ENCODE data around the gene TMIGD1. TPM values are rescaled to one million over a fixed set of nuclear protein-coding genes. Genes with fewer than 3 reads are reported as not detected.
A peak's percentile ranks its signal among the peaks of the same experiment; 100 is the strongest.

Gene TMIGD1
- total and polyA plus RNA-seq, 2 of the 13 experiments (the other 11 are each of a cell fraction or from before 2014, with no cell fraction given) = not detected

GRCh38 chr17:30337393-30337999, 3.6 kb upstream of the TMIGD1 start (continued):
- TF ChIP-seq ESRRA (CRISPR knock-in tag; IDR thresholded peaks at IDR 0.05; ENCODE audit: low read depth) (0 out of 2 replicates have a peak, but pooled peaks have one; percentile 54), TCF7L2 (IDR thresholded peaks at IDR 0.05; ENCODE audit: low read depth, low read length) (no peak), ZBTB21 (CRISPR knock-in tag; IDR thresholded peaks at IDR 0.05) (no peak), ZNF121 (CRISPR knock-in tag; IDR thresholded peaks at IDR 0.05) (peak; percentile 85), CBX5 (CRISPR knock-in tag; IDR thresholded peaks at IDR 0.05; ENCODE audit: borderline replicate concordance) (no peak; the same call in 1 of the 2 replicates), CC2D1A (CRISPR knock-in tag; IDR thresholded peaks at IDR 0.05) (no peak), ZNF205 (CRISPR knock-in tag; IDR thresholded peaks at IDR 0.05) (0 out of 2 replicates have a peak, but pooled peaks have one; percentile 24), ZNF230 (CRISPR knock-in tag; IDR thresholded peaks at IDR 0.05) (peak; percentile 55; the same call in 1 of the 2 replicates), ZBTB26 (CRISPR knock-in tag; IDR thresholded peaks at IDR 0.05; ENCODE audit: borderline replicate concordance) (no peak), ZNF564 (CRISPR knock-in tag; IDR thresholded peaks at IDR 0.05) (no peak), ZNF839 (CRISPR knock-in tag; IDR thresholded peaks at IDR 0.05; ENCODE audit: borderline replicate concordance) (no peak), FIP1L1 (IDR thresholded peaks at IDR 0.05; ENCODE audit: borderline replicate concordance, insufficient read depth, low read depth, low read length) (no peak), PCBP2 (optimal IDR thresholded peaks at IDR 0.05; ENCODE audit: low read depth, low read length, poor library complexity, severe bottlenecking) (no peak)
- TF ChIP-seq, protein P1, sequence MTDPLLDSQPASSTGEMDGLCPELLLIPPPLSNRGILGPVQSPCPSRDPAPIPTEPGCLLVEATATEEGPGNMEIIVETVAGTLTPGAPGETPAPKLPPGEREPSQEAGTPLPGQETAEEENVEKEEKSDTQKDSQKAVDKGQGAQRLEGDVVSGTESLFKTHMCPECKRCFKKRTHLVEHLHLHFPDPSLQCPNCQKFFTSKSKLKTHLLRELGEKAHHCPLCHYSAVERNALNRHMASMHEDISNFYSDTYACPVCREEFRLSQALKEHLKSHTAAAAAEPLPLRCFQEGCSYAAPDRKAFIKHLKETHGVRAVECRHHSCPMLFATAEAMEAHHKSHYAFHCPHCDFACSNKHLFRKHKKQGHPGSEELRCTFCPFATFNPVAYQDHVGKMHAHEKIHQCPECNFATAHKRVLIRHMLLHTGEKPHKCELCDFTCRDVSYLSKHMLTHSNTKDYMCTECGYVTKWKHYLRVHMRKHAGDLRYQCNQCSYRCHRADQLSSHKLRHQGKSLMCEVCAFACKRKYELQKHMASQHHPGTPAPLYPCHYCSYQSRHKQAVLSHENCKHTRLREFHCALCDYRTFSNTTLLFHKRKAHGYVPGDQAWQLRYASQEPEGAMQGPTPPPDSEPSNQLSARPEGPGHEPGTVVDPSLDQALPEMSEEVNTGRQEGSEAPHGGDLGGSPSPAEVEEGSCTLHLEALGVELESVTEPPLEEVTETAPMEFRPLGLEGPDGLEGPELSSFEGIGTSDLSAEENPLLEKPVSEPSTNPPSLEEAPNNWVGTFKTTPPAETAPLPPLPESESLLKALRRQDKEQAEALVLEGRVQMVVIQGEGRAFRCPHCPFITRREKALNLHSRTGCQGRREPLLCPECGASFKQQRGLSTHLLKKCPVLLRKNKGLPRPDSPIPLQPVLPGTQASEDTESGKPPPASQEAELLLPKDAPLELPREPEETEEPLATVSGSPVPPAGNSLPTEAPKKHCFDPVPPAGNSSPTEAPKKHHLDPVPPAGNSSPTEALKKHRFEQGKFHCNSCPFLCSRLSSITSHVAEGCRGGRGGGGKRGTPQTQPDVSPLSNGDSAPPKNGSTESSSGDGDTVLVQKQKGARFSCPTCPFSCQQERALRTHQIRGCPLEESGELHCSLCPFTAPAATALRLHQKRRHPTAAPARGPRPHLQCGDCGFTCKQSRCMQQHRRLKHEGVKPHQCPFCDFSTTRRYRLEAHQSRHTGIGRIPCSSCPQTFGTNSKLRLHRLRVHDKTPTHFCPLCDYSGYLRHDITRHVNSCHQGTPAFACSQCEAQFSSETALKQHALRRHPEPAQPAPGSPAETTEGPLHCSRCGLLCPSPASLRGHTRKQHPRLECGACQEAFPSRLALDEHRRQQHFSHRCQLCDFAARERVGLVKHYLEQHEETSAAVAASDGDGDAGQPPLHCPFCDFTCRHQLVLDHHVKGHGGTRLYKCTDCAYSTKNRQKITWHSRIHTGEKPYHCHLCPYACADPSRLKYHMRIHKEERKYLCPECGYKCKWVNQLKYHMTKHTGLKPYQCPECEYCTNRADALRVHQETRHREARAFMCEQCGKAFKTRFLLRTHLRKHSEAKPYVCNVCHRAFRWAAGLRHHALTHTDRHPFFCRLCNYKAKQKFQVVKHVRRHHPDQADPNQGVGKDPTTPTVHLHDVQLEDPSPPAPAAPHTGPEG (CRISPR knock-in tag; IDR thresholded peaks at IDR 0.05) = no peak
- TF ChIP-seq, protein P2, sequence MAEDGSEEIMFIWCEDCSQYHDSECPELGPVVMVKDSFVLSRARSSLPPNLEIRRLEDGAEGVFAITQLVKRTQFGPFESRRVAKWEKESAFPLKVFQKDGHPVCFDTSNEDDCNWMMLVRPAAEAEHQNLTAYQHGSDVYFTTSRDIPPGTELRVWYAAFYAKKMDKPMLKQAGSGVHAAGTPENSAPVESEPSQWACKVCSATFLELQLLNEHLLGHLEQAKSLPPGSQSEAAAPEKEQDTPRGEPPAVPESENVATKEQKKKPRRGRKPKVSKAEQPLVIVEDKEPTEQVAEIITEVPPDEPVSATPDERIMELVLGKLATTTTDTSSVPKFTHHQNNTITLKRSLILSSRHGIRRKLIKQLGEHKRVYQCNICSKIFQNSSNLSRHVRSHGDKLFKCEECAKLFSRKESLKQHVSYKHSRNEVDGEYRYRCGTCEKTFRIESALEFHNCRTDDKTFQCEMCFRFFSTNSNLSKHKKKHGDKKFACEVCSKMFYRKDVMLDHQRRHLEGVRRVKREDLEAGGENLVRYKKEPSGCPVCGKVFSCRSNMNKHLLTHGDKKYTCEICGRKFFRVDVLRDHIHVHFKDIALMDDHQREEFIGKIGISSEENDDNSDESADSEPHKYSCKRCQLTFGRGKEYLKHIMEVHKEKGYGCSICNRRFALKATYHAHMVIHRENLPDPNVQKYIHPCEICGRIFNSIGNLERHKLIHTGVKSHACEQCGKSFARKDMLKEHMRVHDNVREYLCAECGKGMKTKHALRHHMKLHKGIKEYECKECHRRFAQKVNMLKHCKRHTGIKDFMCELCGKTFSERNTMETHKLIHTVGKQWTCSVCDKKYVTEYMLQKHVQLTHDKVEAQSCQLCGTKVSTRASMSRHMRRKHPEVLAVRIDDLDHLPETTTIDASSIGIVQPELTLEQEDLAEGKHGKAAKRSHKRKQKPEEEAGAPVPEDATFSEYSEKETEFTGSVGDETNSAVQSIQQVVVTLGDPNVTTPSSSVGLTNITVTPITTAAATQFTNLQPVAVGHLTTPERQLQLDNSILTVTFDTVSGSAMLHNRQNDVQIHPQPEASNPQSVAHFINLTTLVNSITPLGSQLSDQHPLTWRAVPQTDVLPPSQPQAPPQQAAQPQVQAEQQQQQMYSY (CRISPR knock-in tag; IDR thresholded peaks at IDR 0.05) = no peak
- TF ChIP-seq, protein P3, sequence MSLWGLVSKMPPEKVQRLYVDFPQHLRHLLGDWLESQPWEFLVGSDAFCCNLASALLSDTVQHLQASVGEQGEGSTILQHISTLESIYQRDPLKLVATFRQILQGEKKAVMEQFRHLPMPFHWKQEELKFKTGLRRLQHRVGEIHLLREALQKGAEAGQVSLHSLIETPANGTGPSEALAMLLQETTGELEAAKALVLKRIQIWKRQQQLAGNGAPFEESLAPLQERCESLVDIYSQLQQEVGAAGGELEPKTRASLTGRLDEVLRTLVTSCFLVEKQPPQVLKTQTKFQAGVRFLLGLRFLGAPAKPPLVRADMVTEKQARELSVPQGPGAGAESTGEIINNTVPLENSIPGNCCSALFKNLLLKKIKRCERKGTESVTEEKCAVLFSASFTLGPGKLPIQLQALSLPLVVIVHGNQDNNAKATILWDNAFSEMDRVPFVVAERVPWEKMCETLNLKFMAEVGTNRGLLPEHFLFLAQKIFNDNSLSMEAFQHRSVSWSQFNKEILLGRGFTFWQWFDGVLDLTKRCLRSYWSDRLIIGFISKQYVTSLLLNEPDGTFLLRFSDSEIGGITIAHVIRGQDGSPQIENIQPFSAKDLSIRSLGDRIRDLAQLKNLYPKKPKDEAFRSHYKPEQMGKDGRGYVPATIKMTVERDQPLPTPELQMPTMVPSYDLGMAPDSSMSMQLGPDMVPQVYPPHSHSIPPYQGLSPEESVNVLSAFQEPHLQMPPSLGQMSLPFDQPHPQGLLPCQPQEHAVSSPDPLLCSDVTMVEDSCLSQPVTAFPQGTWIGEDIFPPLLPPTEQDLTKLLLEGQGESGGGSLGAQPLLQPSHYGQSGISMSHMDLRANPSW (CRISPR knock-in tag; IDR thresholded peaks at IDR 0.05; ENCODE audit: borderline replicate concordance) = no peak
